H1 (cell line): ENCODE results near the gene RCHY1.

Experiments used
- EP300 ChIP-seq, 2 experiments: IDR thresholded peaks; 1 replicate in 1 of 2; 2 replicates in 1 of 2; pipeline ENCODE4 v1.6.1; 2011 to 2012; ENCODE audit warnings: low read depth in 2 of 2, low read length in 2 of 2, mild to moderate bottlenecking in 2 of 2, borderline replicate concordance in 1 of 2, inconsistent platforms in 1 of 2, moderate library complexity in 1 of 2
- YY1 ChIP-seq: IDR thresholded peaks from 2 replicates; pipeline ENCODE4 v1.6.1; 2011; ENCODE audit warnings: low read depth, mild to moderate bottlenecking, low read length
- TF ChIP-seq, protein P1 (sequence below), 3 experiments: IDR thresholded peaks; 1 replicate in 2 of 3; 2 replicates in 1 of 3; pipeline versions ENCODE4 v1.5.1 to v1.6.1; 2011; ENCODE audit warnings: low read length in 3 of 3, mild to moderate bottlenecking in 3 of 3, inconsistent platforms in 2 of 3, low read depth in 1 of 3, moderate library complexity in 1 of 3; ENCODE audit not compliant: insufficient read depth in 1 of 3; ENCODE audit errors: control extremely low read depth in 1 of 3
- TF ChIP-seq, protein P2 (sequence below): IDR thresholded peaks from 2 replicates; pipeline ENCODE4 v1.6.1; 2012; ENCODE audit warnings: inconsistent platforms

DNA sequence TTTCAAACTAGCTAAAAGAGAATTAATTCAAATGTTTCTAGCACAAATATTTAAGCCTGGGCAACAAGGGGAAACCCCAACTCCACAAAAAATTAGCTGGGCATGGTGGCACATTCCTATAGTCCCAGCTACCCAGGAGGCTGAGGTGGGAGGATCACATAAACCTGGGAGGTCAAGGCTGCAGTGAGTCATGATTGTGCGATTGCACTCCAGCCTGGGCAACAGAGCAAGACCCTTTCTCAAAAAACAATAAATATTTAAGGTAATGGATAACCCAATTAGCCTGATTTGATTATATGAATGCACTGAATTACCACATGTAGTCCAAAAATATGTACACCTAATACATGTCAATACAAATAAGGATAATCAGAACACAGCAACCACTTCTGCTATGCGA, 14.3 kb downstream of the RCHY1 start:
- TF ChIP-seq, protein P1, sequence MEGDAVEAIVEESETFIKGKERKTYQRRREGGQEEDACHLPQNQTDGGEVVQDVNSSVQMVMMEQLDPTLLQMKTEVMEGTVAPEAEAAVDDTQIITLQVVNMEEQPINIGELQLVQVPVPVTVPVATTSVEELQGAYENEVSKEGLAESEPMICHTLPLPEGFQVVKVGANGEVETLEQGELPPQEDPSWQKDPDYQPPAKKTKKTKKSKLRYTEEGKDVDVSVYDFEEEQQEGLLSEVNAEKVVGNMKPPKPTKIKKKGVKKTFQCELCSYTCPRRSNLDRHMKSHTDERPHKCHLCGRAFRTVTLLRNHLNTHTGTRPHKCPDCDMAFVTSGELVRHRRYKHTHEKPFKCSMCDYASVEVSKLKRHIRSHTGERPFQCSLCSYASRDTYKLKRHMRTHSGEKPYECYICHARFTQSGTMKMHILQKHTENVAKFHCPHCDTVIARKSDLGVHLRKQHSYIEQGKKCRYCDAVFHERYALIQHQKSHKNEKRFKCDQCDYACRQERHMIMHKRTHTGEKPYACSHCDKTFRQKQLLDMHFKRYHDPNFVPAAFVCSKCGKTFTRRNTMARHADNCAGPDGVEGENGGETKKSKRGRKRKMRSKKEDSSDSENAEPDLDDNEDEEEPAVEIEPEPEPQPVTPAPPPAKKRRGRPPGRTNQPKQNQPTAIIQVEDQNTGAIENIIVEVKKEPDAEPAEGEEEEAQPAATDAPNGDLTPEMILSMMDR (IDR thresholded peaks at IDR 0.05; ENCODE audit: control extremely low read depth in 1 of 3, insufficient read depth in 1 of 3, low read depth in 1 of 3, low read length in 3 of 3): no peak
- TF ChIP-seq, protein P2, sequence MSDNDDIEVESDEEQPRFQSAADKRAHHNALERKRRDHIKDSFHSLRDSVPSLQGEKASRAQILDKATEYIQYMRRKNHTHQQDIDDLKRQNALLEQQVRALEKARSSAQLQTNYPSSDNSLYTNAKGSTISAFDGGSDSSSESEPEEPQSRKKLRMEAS: no peak
- TF ChIP-seq EP300 (IDR thresholded peaks at IDR 0.05; ENCODE audit: borderline replicate concordance in 1 of 2, low read depth in 2 of 2, low read length in 2 of 2) (no peak), YY1 (no peak)
